HG03025 (cell line): ENCODE measurements around the gene SIX3.

Experiments used
- ATAC-seq: cut with Tn5 transposase; IDR thresholded peaks from one replicate; pipeline ENCODE4 v1.9.1; 2021; ENCODE audit warnings: mild to moderate bottlenecking, moderate library complexity; ENCODE audit not compliant: unreplicated experiment, low FRiP score

Gene SIX3

DNA sequence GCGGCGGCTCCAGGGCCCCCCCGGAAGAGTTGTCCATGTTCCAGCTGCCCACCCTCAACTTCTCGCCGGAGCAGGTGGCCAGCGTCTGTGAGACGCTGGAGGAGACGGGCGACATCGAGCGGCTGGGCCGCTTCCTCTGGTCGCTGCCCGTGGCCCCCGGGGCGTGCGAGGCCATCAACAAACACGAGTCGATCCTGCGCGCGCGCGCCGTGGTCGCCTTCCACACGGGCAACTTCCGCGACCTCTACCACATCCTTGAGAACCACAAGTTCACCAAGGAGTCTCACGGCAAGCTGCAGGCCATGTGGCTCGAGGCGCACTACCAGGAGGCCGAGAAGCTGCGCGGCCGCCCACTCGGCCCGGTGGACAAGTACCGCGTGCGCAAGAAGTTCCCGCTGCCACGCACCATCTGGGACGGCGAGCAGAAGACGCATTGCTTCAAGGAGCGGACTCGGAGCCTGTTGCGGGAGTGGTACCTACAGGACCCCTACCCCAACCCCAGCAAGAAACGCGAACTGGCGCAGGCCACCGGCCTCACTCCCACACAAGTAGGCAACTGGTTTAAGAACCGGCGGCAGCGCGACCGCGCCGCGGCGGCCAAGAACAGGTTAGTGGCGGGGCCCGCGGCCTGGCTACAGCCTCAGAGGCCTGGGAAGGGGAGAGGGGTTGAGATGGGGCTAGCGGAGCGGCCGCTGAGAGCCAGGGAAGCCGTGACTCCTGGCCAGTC is 965 bp downstream of the SIX3 start:
- ATAC-seq = no peak

- ATAC-seq = no peak
Observed at GRCh38 chr2:44943031-44943692, 1.7 kb downstream of the SIX3 start.

DNA sequence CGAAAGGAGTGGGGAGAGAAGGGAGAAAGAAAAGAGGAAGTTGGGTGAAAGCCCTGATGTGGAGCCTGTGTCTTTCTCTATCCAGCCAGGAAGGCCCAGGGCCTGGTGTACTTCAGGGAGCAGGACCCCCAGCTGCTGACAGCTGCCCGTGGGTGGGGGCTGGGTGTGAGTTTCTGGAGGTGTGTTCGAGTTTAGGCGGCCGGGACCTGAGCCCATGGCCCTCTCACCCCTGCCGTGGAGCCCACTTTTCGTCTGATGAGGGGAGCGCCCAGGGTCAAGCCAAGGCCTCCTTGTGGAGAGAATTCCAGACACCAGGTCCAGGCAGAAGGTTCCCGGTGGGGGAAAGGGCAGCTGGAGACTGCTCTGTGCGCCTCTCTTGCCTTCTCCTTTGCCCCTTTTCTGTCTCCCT is 2.2 kb downstream of the SIX3 start:
- no peak for ATAC-seq

- ATAC-seq = no peak
Observed at GRCh38 chr2:44944102-44944951, 2.8 kb downstream of the SIX3 start.

- no peak for ATAC-seq
Observed at GRCh38 chr2:44944952-44945612, 3.6 kb downstream of the SIX3 start.

GRCh38 chr2:44945676-44946371 is 4.3 kb downstream of the SIX3 start:
- no peak for ATAC-seq

GRCh38 chr2:44946372-44947027 is 5.0 kb downstream of the SIX3 start:
- ATAC-seq = no peak

GRCh38 chr2:44947028-44947375 is 5.5 kb downstream of the SIX3 start:
- ATAC-seq = no peak

GRCh38 chr2:44948565-44949328 is 7.2 kb downstream of the SIX3 start:
- ATAC-seq = no peak

DNA sequence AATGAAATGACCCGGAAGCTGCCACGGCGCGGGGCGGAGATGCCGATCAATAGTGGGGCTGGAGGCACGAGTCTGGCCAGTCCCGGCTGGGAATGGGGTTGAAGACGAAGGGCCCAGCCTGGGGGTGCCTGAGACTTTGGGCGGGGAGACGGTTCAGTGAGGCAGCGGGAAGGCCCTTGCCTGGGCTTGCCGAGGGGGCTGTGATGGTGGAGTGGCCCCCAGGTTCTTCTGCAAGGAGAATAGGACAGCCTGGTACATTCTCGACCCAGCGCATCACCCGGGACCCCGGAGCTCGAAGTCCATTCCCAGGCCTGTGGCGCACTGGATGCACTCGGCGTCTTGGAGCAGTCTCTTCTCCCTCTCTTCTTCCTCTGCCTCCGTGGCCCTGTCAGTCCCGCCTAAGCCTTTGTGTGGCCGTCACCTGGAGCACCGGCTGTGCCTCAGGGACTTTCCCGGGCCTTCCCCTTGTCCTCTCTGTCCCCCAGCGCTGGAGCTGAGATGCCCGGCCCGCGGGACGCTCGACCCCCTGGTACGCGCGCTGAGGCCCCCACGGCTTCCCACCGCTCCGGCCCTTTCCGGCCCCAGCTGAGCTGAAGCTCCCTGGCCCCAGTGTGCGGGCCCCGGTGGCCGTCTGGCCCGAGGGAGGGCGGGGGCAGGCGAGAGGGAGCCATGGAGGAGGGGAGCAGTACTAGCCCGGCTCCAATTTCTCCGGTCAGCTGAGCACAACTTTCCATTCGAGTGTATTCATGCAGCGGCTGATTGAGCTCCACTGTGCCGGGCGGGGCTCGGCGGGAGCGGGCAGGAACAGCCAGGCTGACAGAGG is 8.0 kb downstream of the SIX3 start:
- ATAC-seq = no peak

GRCh38 chr2:44950646-44951045 is 9.1 kb downstream of the SIX3 start:
- no peak for ATAC-seq

- no peak for ATAC-seq
Observed at GRCh38 chr2:44951124-44951523, 9.6 kb downstream of the SIX3 start.

- ATAC-seq = no peak
Observed at GRCh38 chr2:44951714-44952113, 10.2 kb downstream of the SIX3 start.

- no peak for ATAC-seq
Observed at GRCh38 chr2:44952143-44952805, 10.8 kb downstream of the SIX3 start.

- no peak for ATAC-seq
Observed at GRCh38 chr2:44952806-44953498, 11.4 kb downstream of the SIX3 start.

GRCh38 chr2:44953499-44953883 is 12.0 kb downstream of the SIX3 start:
- no peak for ATAC-seq

GRCh38 chr2:44954447-44954888 is 13.0 kb downstream of the SIX3 start:
- ATAC-seq = no peak
